22Rv1 (cell line): ENCODE data around the gene TRAM2.

Experiments used
- CTCF ChIP-seq: fragments of 450-650 bp; IDR thresholded peaks from 2 replicates; pipeline ENCODE4 v1.5.1; 2017; ENCODE audit warnings: mild to moderate bottlenecking
- ZFX ChIP-seq: fragments of 450-650 bp; IDR thresholded peaks from 2 replicates; pipeline ENCODE4 v1.6.1; 2017; ENCODE audit warnings: antibody characterized with exemption, borderline replicate concordance

- TF ChIP-seq ZFX (no peak), CTCF (no peak)
Measured at GRCh38 chr6:52498538-52499017, 78.3 kb downstream of the TRAM2 start.
